Ishikawa (cell line): Measurements from ENCODE around the gene PHETA1.

Source experiments
- CEBPB ChIP-seq: IDR thresholded peaks from 2 replicates; pipeline ENCODE4 v1.6.1; 2012
- CREB1 ChIP-seq: IDR thresholded peaks from 2 replicates; pipeline ENCODE4 v1.6.1; 2012; ENCODE audit warnings: low read depth
- EGR1 ChIP-seq: IDR thresholded peaks from 2 replicates; pipeline ENCODE4 v1.6.1; 2012
- EP300 ChIP-seq: IDR thresholded peaks from 2 replicates; pipeline ENCODE4 v1.6.1; 2012; ENCODE audit warnings: borderline replicate concordance
- FOXM1 ChIP-seq: IDR thresholded peaks from 2 replicates; pipeline ENCODE4 v1.6.1; 2012; ENCODE audit warnings: low read depth, borderline replicate concordance
- MAX ChIP-seq: IDR thresholded peaks from 2 replicates; pipeline ENCODE4 v1.6.1; 2012
- NFIC ChIP-seq: IDR thresholded peaks from 2 replicates; pipeline ENCODE4 v1.6.1; 2012
- RAD21 ChIP-seq: IDR thresholded peaks from 2 replicates; pipeline ENCODE4 v1.6.1; 2012; ENCODE audit warnings: low read depth
- REST ChIP-seq: IDR thresholded peaks from 2 replicates; pipeline ENCODE4 v1.6.1; 2012; ENCODE audit warnings: low read depth, mild to moderate bottlenecking
- TAF1 ChIP-seq: IDR thresholded peaks from 2 replicates; pipeline ENCODE4 v1.6.1; 2012; ENCODE audit warnings: low read depth, mild to moderate bottlenecking
- TCF12 ChIP-seq: IDR thresholded peaks from 2 replicates; pipeline ENCODE4 v1.6.1; 2012; ENCODE audit warnings: low read depth
- TEAD4 ChIP-seq: IDR thresholded peaks from 2 replicates; pipeline ENCODE4 v1.6.1; 2012
- USF1 ChIP-seq: IDR thresholded peaks from 2 replicates; pipeline ENCODE4 v1.6.1; 2012
- YY1 ChIP-seq: IDR thresholded peaks from 2 replicates; pipeline ENCODE4 v1.6.1; 2012; ENCODE audit warnings: low read depth
- ZBTB7A ChIP-seq: IDR thresholded peaks from 2 replicates; pipeline ENCODE4 v1.6.1; 2012; ENCODE audit warnings: low read depth

PHETA1 gene

GRCh38 chr12:111366075-111366474 lies 2.8 kb downstream of the PHETA1 start:
- TF ChIP-seq TCF12 = no peak
- TF ChIP-seq MAX = no peak
- no peak for TF ChIP-seq YY1
- TF ChIP-seq CEBPB = no peak
- no peak for TF ChIP-seq TEAD4
- no peak for TF ChIP-seq RAD21
- TF ChIP-seq ZBTB7A = no peak
- no peak for TF ChIP-seq NFIC
- TF ChIP-seq EGR1 = no peak
- no peak for TF ChIP-seq EP300
- no peak for TF ChIP-seq USF1
- TF ChIP-seq CREB1 = no peak
- TF ChIP-seq REST = no peak
- no peak for TF ChIP-seq FOXM1
- no peak for TF ChIP-seq TAF1

- no peak for TF ChIP-seq YY1
- peak; percentile 89 for TF ChIP-seq TEAD4
- no peak for TF ChIP-seq TCF12
- TF ChIP-seq FOXM1 = no peak
- no peak; the same call in 1 of the 2 replicates for TF ChIP-seq NFIC
- TF ChIP-seq USF1 = no peak
- TF ChIP-seq EP300 = no peak
- TF ChIP-seq REST = no peak
- TF ChIP-seq RAD21 = no peak
- TF ChIP-seq ZBTB7A = no peak
- TF ChIP-seq CEBPB = 0 out of 2 replicates have a peak, but pooled peaks have one; percentile 32
These were observed 5.3 kb downstream of the PHETA1 start for GRCh38 chr12:111363578-111363977.

- TF ChIP-seq NFIC (no peak), ZBTB7A (no peak), TAF1 (no peak), TEAD4 (no peak), USF1 (no peak), REST (no peak), YY1 (no peak), EGR1 (no peak), CEBPB (no peak), TCF12 (no peak), FOXM1 (no peak), CREB1 (no peak), EP300 (no peak)
These were observed 6.0 kb downstream of the PHETA1 start for GRCh38 chr12:111362687-111363475.
